HG02885 (cell line): ENCODE measurements around the gene TMEM154.

ENCODE experiments used
- ATAC-seq: cut with Tn5 transposase; IDR thresholded peaks from one replicate; pipeline ENCODE4 v1.9.1; 2021; ENCODE audit warnings: mild to moderate bottlenecking; ENCODE audit not compliant: unreplicated experiment, poor library complexity

TMEM154 gene, protein sequence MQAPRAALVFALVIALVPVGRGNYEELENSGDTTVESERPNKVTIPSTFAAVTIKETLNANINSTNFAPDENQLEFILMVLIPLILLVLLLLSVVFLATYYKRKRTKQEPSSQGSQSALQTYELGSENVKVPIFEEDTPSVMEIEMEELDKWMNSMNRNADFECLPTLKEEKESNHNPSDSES

DNA sequence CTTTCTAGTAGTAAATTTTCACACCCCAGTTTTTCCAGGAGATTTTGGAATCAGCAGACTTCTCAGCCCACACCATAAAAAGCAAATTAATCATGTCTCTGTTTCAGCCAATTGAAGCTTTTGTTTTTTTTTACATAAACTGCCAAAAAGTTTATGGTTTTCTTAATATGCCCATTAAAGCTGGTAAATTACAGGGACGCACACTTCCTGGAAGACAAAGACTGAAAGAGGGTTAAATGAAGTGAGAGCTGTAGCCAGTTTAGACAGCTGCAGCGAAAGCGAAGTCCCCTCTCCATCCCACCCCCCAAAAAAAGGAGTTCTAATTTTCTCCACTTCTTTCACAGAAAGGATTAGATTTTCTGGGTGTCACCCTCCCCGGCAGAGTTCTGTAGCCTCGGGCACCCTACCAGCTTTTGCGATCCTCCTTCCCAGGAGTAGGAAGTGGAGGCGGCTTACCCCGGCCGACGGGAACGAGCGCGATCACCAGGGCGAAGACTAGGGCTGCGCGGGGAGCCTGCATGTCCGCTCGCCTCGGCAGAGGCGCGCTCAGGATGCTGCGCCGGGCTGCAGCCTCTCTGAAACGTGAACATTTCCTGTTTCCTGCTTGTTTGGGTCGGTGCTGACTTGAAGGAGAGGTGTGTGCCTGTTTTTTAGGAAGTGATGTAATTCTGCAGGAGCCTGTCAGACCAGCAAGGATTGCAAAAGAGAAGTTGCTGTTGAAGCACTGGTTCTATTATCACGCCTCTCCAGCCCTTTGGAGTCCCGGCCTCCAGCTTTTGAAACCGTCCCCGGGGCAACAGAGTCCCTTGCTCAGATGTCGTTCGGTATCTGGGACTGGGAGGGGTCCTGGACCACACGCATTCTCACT, at the start of gene TMEM154:
Gene TMEM154 (minus strand): TSS at position 584 of the 868 bp plus-strand sequence. CDS start 64 bp downstream, at position 520.
- peak; percentile 77 for ATAC-seq

DNA sequence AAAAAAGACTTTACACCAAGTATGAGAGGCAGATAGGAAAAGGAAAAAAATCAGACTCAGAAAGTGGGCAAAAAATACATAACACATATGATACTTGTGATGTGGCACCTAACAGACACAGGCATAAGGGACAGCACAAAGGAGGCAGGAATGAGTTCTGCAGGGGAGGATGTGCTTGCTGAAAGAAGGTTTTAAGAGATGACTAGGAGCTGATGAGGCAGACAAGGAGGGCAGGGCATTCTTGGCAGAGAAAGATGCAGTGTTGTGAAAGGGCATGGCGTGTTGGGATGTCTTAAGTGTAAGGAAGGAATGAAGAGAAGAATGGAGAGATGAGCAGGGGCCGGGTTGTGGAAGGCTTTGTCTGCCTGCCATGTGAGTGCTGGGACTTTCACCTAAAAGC, 49.7 kb upstream of the TMEM154 start:
- ATAC-seq, result no peak

DNA sequence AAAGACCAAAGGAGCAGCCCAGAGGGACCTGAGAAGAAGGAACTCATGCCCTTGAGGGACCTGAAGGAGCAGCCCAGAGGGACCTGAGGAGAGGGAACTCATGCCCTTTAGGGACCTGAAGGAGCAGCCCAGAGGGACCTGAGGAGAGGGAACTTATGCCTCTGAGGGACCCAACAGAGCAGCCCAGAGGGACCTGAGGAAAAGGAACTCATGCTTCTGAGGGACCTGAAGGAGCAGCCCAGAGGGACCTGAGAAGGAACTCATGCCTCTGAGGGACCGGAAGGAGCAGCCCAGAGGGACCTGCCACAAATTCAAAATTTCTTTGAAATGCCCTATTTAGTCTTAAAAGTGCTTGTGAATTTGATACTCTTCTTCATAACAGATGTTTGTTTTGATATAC, 48.5 kb upstream of the TMEM154 start:
- no peak for ATAC-seq

DNA sequence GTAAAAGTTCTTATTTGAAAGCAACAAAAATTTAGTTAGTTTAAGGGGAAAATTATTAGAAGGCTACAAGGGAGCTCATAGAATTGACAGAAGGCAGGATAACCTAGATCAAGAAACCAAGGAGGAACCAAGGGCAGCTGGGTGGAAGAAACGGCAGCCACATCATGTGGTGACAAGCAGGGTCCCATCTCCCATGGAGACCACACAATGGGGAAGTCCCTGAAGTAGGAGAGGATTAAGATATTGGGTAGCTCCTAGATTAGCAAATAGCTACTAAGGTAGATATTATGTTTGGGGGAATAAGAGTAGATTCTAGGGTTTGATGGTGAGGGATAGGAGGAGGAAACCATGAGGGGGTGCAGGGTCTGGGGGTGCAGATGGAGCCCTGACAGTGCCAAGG, 48.0 kb upstream of the TMEM154 start:
- no peak for ATAC-seq

DNA sequence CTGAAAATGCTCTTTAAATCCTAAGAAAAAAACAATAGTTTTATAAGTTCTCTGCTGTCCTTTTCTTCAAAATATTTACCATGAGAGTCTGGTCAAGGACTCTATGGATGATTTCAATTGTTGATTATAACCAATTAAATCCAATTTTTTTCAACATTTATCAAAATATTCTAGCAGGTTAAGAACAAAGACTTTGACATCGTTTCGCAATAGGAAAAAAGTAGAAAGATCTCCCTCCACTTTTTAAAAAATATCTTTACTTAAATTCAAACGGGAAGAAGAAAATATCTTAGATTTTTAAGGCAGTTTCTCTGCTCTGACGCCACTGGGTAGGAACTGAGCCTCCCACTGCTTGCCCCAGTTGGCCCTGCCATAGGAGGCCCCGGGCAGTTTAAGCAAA, 44.7 kb upstream of the TMEM154 start:
- no peak for ATAC-seq

DNA sequence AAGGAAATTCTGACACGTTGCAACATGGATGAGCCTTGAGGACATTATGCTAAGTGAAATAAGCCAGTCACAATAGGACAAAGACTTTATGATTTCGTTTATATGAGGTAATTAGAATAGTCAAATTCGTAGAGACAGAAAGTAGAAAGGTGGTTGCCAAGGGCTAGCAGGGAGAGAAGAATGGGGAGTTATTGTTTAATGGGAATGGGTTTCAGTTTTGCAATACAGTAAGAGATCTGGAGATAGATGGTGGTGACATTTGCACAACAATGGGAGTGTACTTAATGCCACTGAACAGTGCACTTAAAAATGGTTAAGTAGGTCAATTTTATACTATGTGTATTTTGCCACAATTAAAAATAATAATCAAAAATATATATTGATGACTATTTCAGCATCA, 43.4 kb upstream of the TMEM154 start:
- ATAC-seq, result no peak

DNA sequence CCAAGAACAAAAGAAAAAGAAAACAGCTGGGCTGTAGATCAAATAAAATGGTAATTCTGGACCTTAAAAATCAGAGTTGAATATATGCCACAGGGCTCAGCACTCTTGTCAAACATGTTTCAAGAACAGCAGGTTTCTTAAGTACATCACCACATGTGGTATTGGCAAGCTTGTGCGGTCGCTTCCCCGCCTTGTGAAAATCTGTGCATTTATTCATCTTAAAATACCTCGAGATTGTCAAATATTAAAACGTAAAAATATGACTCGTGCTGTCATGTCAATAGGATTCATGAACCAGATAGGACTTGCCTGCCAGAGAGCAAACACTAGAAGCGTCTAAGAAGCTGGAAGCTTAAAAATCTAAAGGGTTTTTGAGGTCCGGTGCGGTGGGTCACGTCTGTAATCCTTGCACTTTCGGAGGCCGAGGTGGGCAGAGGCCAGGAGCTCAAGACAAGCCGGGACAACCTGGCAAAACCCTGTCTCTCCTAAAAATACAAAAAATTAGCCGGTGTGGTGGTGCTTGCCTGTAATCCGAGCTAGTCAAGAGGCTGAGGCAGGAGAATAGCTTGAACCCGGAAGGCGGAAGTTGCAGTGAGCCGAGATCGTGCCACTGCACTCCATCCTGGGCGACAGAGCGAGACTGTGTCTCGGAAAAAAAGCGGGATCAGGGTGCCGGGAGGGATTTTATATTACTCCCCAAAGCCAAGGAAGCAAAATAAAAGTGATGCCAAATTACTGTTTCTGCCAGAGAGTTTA, 40.2 kb upstream of the TMEM154 start:
- no peak for ATAC-seq

DNA sequence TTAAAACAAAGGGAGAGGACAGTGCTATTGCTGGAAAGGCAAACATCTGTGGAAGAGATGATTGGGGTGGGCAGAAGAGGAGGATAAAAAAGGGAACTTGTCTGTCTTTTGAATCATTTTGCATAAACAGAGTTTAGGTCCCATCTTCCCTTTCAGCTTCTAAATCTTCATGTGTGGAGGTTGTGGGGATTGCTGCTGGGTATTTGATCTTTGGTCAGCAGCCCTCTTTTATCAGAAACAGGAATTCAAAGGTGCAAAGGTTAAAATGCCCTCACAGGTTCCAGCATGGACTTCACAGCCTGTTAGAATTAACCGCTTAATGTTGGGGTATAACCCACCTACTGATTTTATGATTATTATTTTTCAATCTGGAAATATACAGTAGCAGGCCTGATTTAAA, 39.5 kb upstream of the TMEM154 start:
- ATAC-seq, result no peak

DNA sequence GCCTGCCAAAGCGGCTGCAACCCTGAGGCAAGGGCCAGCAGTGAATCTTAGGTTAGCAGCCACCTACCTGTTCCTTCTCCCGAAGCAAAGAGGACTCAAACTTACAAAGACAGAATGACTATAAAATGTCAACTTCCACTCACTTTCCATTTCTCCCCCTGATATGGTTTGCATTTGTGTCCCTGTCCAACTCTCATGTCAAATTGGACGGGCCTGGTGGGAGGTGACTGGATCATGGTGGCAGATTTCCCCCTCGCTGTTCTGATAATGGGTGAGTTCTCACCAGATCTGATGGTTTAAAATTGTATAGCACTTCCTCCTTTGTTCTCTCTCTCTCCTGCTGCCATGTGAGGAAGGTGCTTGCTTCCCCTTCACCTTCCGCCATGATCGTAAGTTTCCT, 35.3 kb upstream of the TMEM154 start:
- no peak for ATAC-seq

DNA sequence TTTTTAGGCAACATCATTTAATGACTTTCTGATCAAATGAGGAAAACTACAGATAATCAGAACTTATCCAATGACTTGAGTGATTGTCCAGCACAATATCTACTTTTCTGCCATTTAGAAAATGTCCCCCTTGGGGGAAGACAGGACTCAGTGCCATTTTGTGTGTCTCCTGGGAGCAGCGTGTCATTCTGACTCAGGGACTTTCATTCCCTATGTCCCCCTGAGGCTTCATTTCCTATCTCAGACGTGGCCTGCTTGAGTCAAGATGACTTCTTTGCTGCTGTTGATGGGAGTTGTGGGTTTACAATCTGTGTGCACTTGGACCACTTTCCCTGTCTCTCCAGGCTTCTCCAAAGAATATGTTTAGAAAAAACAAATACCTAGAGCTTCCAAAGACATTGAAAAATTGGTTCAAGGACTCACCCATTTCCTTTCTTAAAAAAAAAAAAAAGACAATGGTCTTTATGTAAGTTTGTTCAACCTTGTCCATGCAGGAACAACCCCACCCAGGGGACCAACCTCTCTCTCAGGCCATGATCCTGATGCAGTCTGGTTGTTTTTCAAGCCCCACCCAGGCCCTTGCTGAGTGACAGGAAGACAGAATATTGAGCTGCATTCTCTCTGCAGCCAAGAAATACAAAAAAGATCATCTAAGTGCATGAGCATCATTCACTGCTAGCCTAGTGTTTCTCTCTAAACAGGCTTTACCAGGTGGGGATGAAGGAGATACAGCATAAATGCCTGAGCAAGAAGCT, 34.3 kb upstream of the TMEM154 start:
- ATAC-seq, result no peak

DNA sequence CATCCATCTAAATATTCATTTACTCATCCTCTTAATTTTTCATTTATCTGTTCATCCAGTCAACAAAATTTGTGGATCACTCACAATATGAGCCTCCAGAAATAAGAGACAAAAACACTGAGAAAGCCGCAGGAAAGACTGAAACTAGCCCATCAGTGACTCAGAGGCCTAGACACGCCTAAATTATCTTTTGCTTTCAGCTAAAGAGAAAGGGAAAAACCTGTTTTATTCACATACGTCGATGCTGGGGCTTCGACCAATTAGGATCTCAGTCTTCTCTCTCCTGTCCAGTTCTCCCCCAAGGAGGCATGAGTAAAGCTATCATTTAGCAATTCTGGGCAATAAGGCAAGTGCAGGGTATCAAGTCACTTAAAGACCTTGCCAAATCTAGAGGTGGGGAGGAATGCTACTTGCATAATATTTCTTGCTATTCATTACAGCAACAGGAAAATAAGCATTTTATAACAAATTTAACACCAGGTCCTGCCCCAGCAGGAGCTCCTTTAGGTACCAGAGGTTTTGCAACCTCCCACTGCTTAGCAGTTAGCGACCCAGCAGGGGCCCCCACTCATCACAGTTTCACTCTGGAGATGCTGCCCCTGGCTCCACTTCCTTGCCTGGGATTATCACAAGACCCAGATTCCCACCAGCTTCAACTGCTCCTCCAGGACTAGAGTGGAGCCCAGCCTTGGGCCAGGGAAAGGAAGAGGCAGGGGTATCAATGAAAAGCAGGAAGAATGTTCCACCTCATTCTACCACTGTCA, 30.1 kb upstream of the TMEM154 start:
- ATAC-seq, result peak; percentile 50

DNA sequence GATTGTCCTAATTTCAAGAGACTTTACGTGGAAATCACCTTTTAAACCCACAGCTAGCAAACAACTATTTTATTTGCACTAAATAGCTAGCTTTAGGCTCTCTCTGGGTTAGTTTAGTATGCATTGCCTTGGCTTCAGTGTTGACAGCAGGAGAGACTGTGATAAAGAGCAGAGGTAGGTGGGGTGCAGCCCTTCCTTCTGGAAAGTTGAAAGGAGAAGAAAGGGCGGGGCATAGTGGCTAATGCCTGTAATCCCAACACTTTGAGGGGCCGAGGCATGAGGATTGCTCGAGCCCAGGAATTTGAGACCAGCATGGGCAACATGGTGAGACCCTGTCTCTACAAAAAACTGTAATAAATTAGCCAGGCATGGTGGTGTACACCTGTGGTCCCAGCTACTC, 29.0 kb upstream of the TMEM154 start:
- ATAC-seq, result no peak

DNA sequence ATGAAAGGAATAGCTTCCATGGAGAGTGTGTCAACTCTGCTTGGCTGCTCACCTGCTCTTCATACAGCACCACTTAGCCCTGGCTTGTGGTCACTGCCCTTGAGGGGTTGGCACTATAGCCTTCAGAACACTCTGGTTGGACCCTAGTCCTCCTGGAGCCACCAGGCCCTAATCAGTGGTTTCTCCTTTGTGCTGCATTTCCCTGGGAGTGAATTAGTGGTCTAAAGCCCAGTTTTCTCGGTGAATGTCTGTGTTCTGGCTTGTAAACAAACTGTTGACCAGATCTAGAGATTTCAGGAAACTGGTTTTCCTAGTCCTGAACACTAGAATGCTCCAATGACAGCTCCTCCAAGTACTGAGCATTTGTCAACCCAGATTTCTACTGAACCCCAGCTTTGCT, 28.6 kb upstream of the TMEM154 start:
- ATAC-seq, result no peak

DNA sequence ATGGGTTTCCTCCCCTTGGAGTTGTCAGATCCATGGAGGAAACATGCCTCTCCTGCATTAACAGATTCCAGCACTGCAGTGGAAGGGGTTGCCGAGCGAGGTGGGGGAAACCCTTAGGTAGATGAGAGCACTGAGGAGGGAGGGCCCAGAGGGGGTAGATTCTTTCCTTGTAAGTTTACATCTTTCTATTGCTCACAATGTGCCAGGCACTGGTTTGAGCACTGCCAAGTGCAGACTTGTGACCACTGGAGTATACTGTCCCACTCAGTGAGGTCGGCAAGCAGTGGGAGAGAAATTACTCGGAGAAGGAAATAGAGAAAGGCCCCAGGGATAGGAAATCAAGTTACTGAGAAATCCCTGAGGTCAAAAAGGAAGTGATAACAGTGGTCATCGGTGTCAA, 27.8 kb upstream of the TMEM154 start:
- no peak for ATAC-seq

DNA sequence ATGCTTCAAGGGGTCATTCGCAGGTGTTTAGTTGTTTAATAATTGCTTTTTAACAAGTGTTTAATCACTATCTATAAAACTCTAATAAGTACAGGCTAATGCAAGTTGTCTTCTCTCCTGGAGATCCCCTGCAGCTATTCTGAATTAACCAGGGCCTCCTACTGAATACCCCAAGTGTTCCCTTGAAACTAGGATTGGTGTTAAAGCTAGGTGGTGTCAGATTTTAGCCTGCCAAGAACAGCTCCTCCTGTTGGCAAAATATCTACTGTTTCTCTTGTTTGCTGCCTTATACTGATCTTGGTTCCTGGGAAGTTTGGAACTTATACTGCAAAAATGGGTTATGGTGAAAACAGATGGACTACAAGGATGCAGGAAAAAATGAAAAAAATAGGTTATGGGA, 26.1 kb upstream of the TMEM154 start:
- no peak for ATAC-seq

DNA sequence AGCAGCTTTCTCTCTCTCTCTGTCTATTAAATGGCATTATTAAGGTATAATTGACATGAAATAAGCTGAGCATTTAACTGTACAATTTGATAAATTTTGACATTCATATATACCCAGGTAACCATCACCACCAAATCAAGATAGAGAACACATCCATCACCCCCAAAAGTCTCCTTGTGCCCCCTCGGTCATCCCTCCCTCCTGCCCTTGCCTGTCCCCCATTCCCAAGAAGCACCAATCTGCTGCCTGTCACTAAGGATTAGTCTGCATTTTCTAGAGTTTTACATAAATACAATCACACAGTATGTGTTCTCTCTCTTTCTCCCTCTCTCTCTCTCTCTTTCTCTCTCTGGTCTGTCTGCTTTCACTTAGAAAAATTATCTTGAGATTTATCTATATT, 25.0 kb upstream of the TMEM154 start:
- ATAC-seq, result no peak

DNA sequence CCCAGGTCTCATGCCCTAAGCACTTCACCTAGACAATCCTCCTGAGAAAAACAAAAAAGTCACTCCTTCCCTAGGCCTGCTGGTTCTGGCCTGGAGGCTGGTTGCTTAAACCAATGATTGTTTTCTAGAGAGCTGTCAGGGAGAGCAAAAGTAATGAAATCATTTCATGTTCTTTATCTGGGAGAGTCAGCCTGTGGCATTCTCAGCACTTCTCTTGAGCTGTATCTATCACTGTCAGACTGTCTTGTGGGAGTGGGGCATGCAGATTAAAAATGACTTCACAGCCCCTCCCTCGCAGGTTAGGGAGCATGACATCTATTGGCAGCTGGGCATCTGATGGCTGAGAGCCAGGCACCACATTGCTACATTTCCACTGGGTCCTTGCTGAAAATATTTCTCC, 20.4 kb upstream of the TMEM154 start:
- no peak for ATAC-seq

DNA sequence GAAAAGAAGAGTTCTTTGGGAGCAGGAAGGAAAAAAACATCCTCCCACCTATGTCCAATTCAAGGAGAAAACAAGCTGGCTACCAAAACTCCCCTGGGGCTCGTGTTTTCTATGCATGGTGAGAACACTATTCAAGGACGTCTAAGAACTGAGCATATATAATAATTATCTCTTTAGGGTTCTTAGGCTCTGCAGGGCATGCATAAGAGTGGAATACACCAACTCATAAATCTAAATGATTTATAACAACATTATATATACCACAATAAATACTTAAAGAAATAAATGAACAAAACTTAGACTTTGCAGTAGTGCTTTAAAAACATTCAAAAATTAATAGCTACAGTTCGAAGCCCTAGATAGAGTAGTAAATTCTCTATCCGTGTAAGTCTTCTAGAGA, 19.5 kb upstream of the TMEM154 start:
- no peak for ATAC-seq

DNA sequence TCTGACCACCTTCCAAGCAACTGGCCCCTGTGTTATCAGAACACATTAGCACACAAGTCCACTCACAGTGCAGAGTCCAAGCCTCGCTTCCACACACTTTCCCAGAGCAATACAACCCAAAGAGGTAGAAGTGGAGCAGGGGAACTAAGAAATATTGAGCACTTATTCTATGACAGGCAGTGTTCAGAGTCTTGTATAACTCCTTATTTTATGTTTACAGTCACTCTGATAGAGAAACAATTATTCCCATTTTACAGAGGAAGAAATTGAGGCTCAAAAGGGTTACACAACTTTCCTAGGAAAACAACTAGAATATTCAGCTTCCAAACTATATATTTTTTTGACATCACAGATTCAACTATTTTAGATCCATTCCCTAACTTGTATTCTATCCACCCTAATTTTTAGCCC, 18.3 kb upstream of the TMEM154 start:
- no peak for ATAC-seq
